HUES48 (cell line): Measurements from ENCODE around the gene IL2RA.
"Not testable (repeated sequence)": the region's sequence is repeated elsewhere in the genome, so short reads cannot be mapped to it uniquely, and the experiment has no call there.

Experiments used
- H3K27ac ChIP-seq: one replicate; pipeline ENCODE4 v1.7.0; 2013; ENCODE audit warnings: low read depth, low read length, inconsistent platforms
- H3K27me3 ChIP-seq: 2 replicates; pipeline ENCODE4 v1.6.1; 2013; ENCODE audit warnings: mild to moderate bottlenecking, low read length; ENCODE audit not compliant: control insufficient read depth, insufficient read depth
- H3K36me3 ChIP-seq: 2 replicates; pipeline ENCODE4 v1.6.1; 2013; ENCODE audit warnings: low read length; ENCODE audit not compliant: control insufficient read depth, insufficient read depth
- H3K4me1 ChIP-seq: 2 replicates; pipeline ENCODE4 v1.6.1; 2013; ENCODE audit warnings: mild to moderate bottlenecking, low read length; ENCODE audit not compliant: control insufficient read depth, insufficient read depth
- H3K4me3 ChIP-seq: 2 replicates; pipeline ENCODE4 v1.5.1; 2013; ENCODE audit warnings: mild to moderate bottlenecking, low read depth, low read length
- H3K9ac ChIP-seq: 2 replicates; pipeline ENCODE4 v1.6.1; 2013; ENCODE audit warnings: mild to moderate bottlenecking, low read depth, low read length, moderate library complexity
- H3K9me3 ChIP-seq: 2 replicates; pipeline ENCODE4 v1.6.1; 2013; ENCODE audit warnings: low read length; ENCODE audit not compliant: control insufficient read depth, insufficient read depth

Gene IL2RA

DNA sequence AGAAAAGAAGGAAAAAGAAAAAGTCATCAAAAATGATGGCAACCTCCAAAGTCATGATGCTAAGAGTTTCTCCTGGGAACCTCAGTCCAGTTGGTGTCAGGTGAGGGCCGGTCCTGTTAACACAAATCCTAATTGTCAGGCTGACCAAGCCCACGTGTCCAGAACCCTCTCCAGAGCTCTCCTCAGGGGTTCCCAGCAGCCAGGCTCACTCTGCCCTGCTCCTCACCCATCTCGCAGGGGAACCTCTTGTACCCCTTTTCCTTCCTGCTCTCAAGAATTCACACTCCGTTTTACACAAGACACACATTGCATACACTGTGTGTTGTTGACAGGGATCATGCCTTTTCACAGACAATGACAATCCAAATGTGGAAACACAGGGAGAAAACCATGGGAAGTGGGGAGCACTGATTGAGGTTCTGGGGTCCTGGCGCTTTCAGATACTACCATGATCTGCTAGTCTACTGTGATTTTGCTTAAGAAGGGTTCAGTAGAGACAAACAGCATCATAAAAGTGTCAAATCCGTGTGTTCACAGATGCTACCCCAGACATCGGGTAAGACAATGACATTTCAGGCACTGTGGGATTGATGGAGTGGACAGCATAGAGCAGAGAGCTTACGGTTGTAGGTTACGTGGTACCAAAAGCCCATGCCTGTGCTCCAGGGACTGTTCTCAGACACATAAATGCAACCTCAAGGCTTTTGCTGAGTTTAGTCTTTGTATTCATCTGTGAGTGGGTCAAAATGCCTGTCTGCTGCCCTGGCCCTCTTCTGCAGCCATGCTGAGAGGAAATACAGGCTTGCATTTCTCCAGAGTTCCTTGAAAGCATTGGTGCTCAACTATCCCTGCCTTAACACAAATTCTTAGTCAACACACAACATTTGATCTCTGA lies 16.0 kb downstream of the IL2RA start:
- Histone ChIP-seq H3K27ac (no peak overlapping the region), H3K36me3 (no peaks in the 10 kb centered on the region), H3K27me3 (no peaks in the 10 kb centered on the region), H3K4me3 (no peak overlapping the region), H3K4me1 (no peaks in the 10 kb centered on the region), H3K9ac (no peak overlapping the region), H3K9me3 (no peaks in the 10 kb centered on the region)

GRCh38 chr10:6045314-6045848 lies 16.8 kb downstream of the IL2RA start:
- H3K27me3 ChIP-seq: no peaks in the 10 kb centered on the region
- H3K9me3 ChIP-seq: no peaks in the 10 kb centered on the region
- H3K27ac ChIP-seq: no peak overlapping the region
- no peak overlapping the region for H3K4me3 ChIP-seq
- H3K4me1 ChIP-seq: no peaks in the 10 kb centered on the region
- H3K9ac ChIP-seq: no peak overlapping the region
- no peaks in the 10 kb centered on the region for H3K36me3 ChIP-seq

DNA sequence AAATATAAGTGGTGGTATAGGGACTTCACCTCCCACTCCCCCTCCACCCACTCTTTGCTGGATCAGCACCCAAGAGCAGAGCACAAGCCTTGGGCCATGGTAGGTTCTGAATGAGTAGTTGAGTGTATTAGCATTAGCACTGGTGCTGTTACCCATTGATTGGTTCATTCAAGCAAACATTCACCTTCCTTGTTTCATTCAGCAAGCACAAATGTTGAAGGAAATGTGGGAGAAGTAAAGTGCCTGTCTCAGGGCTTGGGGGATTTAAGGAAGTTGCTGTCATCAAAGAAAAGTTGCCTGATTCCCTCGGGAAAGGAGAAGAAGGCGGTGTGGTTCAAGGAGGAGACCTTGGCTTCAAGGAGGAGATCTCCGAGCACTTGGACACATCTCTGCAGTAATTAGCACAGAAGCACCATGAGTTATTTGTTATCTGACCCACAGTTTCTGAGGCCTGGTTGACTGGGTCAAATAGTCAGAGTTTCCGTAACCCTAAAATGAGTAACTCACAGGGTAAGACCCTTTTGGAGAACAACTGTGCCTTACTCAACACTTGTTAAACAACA lies 17.3 kb downstream of the IL2RA start:
- Histone ChIP-seq H3K27me3 (no peaks in the 10 kb centered on the region), H3K4me3 (no peak overlapping the region), H3K4me1 (no peaks in the 10 kb centered on the region), H3K36me3 (no peaks in the 10 kb centered on the region), H3K9me3 (no peaks in the 10 kb centered on the region), H3K9ac (no peak overlapping the region), H3K27ac (no peak overlapping the region)

GRCh38 chr10:6044060-6044459 lies 18.1 kb downstream of the IL2RA start:
- Histone ChIP-seq H3K27me3 (no peaks in the 10 kb centered on the region), H3K36me3 (no peaks in the 10 kb centered on the region), H3K9ac (no peak overlapping the region)

GRCh38 chr10:6043377-6043776 lies 18.8 kb downstream of the IL2RA start:
- H3K27ac ChIP-seq, H3K4me1 ChIP-seq, H3K36me3 ChIP-seq, H3K9me3 ChIP-seq, H3K27me3 ChIP-seq, H3K9ac ChIP-seq, H3K4me3 ChIP-seq: not testable (repeated sequence)

More at GRCh38 chr10:6044060-6044459, 18.1 kb downstream of the IL2RA start:
- no peaks in the 10 kb centered on the region for H3K4me1 ChIP-seq
- H3K9me3 ChIP-seq: no peaks in the 10 kb centered on the region
- no peak overlapping the region for H3K27ac ChIP-seq
- no peak overlapping the region for H3K4me3 ChIP-seq

DNA sequence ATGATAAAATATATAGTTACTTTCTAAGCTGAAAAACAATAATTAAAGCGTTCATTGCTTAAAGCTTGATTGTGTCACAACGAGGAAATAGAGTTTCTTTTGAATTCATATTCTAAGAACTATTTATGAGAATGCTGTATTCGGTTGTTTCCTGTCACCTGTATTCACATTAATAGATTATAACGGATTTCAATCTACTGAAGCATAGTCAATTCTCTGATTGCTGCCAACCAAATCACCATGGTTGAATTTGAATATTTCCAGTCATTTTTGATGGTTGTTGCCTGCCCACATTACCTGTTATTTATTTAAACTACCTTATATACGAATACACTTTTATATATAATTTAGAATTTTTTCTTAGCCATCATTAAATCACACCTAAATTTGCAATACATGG lies 22.0 kb downstream of the IL2RA start:
- no peaks in the 10 kb centered on the region for H3K4me1 ChIP-seq
- no peaks in the 10 kb centered on the region for H3K9me3 ChIP-seq
- no peaks in the 10 kb centered on the region for H3K36me3 ChIP-seq
- H3K4me3 ChIP-seq: no peak overlapping the region
- no peaks in the 10 kb centered on the region for H3K27me3 ChIP-seq
- no peak overlapping the region for H3K9ac ChIP-seq
- H3K27ac ChIP-seq: no peak overlapping the region

DNA sequence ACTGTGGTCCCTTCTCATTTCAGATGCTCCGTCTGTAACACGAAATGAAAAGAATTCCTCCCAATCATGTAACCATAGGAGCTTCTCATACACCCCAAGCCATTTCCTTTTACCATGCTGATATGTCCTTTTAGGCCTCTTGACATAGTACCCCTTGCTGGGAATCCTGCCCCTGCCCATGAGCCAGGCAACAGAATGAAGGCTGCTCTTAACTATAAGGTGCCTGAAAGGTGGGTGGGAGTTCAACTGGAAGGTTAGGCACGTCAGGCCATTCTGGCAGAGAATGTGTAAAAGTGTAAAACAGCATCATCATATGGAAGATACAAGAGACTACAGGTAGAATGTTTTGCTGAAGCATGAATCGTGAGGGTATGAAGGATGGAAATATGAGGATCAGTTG lies 22.5 kb downstream of the IL2RA start:
- Histone ChIP-seq H3K27ac (no peak overlapping the region), H3K27me3 (no peaks in the 10 kb centered on the region), H3K4me1 (no peaks in the 10 kb centered on the region), H3K9ac (no peak overlapping the region), H3K36me3 (no peaks in the 10 kb centered on the region), H3K9me3 (no peaks in the 10 kb centered on the region), H3K4me3 (no peak overlapping the region)

DNA sequence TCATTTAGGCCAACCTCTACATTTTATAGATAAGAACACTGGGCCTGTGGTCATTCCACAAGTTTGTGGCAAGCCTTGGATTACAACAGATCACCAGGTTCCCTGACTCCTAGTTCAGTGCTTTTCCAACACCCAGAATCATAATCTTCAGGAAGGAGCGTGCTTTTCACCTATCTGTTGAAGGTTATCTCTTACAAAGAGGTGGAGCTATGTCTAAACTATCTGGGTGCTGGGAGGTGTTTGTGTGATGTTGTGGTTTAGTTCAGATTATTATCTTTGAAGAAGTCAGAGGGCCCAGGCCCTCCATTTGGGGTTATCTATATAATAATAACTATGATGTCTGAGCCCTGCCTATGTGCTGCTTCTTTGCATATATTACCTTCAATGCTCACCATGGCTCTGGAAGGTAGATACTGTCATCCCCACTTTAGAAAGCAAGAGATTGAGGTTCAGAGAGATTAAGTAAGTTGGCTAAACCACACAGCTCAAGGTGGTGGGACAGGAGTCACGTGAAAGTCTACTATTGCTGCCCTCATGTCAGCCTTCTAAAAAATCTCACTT lies 24.0 kb downstream of the IL2RA start:
- Histone ChIP-seq H3K4me3 (no peak overlapping the region), H3K36me3 (no peaks in the 10 kb centered on the region), H3K9me3 (no peaks in the 10 kb centered on the region), H3K9ac (no peak overlapping the region), H3K27me3 (no peaks in the 10 kb centered on the region), H3K4me1 (no peaks in the 10 kb centered on the region), H3K27ac (no peak overlapping the region)

GRCh38 chr10:6037422-6037821 lies 24.7 kb downstream of the IL2RA start:
- Histone ChIP-seq H3K27me3 (no peaks in the 10 kb centered on the region), H3K36me3 (no peaks in the 10 kb centered on the region), H3K9ac (no peak overlapping the region), H3K4me3 (no peak overlapping the region), H3K27ac (no peak overlapping the region), H3K4me1 (no peaks in the 10 kb centered on the region), H3K9me3 (no peaks in the 10 kb centered on the region)

DNA sequence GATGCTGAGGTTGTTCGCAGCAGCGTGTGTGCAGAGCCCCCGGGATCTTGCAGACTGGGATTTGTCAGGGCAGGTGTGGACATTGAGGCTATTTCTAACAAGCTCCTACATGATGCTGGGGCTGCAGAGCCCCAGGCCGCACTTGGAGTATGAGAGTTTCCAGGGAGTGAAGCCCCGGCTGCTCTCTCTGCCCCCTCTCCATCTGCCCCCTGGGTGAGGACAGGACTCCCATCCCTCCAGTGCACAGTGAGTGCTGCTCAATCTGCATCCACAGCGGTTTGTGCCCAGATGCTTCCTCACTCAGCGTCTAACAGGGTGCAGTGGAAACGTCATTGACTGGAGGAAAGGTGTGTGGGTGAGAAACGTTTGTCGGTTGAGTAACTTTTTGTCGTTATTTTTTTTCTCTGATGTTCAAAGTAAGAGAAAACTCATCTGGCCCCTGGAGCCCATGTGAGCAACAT lies 25.3 kb downstream of the IL2RA start:
- no peak overlapping the region for H3K9ac ChIP-seq
- no peak overlapping the region for H3K27ac ChIP-seq
- no peaks in the 10 kb centered on the region for H3K36me3 ChIP-seq
- H3K4me3 ChIP-seq: no peak overlapping the region
- H3K27me3 ChIP-seq: no peaks in the 10 kb centered on the region
- H3K9me3 ChIP-seq: no peaks in the 10 kb centered on the region
- no peaks in the 10 kb centered on the region for H3K4me1 ChIP-seq
